ENCODE results near the gene ITGA11. TPM values are rescaled to one million over a fixed set of nuclear protein-coding genes. Genes with fewer than 3 reads are reported as not detected.

ITGA11 gene
- total and polyA plus RNA-seq, 2 of the 13 experiments (the other 11 are each of a cell fraction or from before 2014, with no cell fraction given): not detected

GRCh38 chr15:68309024-68309423, 122.9 kb downstream of the ITGA11 start (continued):
- TF ChIP-seq, protein P1, sequence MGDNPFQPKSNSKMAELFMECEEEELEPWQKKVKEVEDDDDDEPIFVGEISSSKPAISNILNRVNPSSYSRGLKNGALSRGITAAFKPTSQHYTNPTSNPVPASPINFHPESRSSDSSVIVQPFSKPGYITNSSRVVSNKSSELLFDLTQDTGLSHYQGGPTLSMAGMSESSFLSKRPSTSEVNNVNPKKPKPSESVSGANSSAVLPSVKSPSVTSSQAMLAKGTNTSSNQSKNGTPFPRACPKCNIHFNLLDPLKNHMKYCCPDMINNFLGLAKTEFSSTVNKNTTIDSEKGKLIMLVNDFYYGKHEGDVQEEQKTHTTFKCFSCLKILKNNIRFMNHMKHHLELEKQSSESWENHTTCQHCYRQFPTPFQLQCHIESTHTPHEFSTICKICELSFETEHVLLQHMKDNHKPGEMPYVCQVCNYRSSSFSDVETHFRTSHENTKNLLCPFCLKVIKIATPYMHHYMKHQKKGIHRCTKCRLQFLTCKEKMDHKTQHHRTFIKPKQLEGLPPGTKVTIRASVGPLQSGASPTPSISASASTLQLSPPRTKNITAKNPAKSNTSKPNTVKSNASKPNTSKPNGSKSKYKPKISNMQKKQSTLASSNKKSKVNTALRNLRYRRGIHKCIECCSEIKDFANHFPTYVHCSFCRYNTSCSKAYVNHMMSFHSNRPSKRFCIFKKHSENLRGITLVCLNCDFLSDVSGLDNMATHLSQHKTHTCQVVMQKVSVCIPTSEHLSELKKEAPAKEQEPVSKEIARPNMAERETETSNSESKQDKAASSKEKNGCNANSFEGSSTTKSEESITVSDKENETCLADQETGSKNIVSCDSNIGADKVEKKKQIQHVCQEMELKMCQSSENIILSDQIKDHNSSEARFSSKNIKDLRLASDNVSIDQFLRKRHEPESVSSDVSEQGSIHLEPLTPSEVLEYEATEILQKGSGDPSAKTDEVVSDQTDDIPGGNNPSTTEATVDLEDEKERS (CRISPR knock-in tag; IDR thresholded peaks at IDR 0.05): 0 out of 2 replicates have a peak, but pooled peaks have one; percentile 30
- no peak for TF ChIP-seq ZNF546 (CRISPR knock-in tag; conservative IDR thresholded peaks at IDR 0.05)
- TF ChIP-seq, protein P2, sequence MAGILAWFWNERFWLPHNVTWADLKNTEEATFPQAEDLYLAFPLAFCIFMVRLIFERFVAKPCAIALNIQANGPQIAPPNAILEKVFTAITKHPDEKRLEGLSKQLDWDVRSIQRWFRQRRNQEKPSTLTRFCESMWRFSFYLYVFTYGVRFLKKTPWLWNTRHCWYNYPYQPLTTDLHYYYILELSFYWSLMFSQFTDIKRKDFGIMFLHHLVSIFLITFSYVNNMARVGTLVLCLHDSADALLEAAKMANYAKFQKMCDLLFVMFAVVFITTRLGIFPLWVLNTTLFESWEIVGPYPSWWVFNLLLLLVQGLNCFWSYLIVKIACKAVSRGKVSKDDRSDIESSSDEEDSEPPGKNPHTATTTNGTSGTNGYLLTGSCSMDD (CRISPR knock-in tag; IDR thresholded peaks at IDR 0.05): no peak
- peak; percentile 34; the same call in 1 of the 2 replicates for TF ChIP-seq GATAD2A (CRISPR knock-in tag; IDR thresholded peaks at IDR 0.05)
- peak; percentile 89 for TF ChIP-seq PPARG (CRISPR knock-in tag; conservative IDR thresholded peaks at IDR 0.05)
- TF ChIP-seq TCF7 (IDR thresholded peaks at IDR 0.05; ENCODE audit: low read depth): 0 out of 2 replicates have a peak, but pooled peaks have one; percentile 41
- no peak for TF ChIP-seq HINFP (CRISPR knock-in tag; IDR thresholded peaks at IDR 0.05; ENCODE audit: low read depth)
- TF ChIP-seq FOXO1 (CRISPR knock-in tag; IDR thresholded peaks at IDR 0.05): peak; percentile 41; the same call in 1 of the 2 replicates
- TF ChIP-seq RXRB (CRISPR knock-in tag; IDR thresholded peaks at IDR 0.05; ENCODE audit: borderline replicate concordance): 0 out of 2 replicates have a peak, but pooled peaks have one; percentile 32
- TF ChIP-seq, protein P3, sequence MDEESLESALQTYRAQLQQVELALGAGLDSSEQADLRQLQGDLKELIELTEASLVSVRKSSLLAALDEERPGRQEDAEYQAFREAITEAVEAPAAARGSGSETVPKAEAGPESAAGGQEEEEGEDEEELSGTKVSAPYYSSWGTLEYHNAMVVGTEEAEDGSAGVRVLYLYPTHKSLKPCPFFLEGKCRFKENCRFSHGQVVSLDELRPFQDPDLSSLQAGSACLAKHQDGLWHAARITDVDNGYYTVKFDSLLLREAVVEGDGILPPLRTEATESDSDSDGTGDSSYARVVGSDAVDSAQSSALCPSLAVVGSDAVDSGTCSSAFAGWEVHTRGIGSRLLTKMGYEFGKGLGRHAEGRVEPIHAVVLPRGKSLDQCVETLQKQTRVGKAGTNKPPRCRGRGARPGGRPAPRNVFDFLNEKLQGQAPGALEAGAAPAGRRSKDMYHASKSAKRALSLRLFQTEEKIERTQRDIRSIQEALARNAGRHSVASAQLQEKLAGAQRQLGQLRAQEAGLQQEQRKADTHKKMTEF (CRISPR knock-in tag; IDR thresholded peaks at IDR 0.05): peak; percentile 42; the same call in 1 of the 2 replicates
- peak; percentile 25; the same call in 1 of the 2 replicates for TF ChIP-seq HDAC1 (CRISPR knock-in tag; IDR thresholded peaks at IDR 0.05)
- TF ChIP-seq GATAD1 (CRISPR knock-in tag; IDR thresholded peaks at IDR 0.05): no peak
- no peak for TF ChIP-seq ZNF563 (CRISPR knock-in tag; IDR thresholded peaks at IDR 0.05)
- peak; percentile 79 for TF ChIP-seq HNF4A (CRISPR knock-in tag; IDR thresholded peaks at IDR 0.05)
- TF ChIP-seq KLF16 (CRISPR knock-in tag; IDR thresholded peaks at IDR 0.05): no peak
- peak; percentile 28; the same call in 1 of the 2 replicates for TF ChIP-seq CREM (IDR thresholded peaks at IDR 0.05)
- no peak for TF ChIP-seq CREM (CRISPR knock-in tag; IDR thresholded peaks at IDR 0.05)
- 0 out of 2 replicates have a peak, but pooled peaks have one; percentile 36 for TF ChIP-seq ZBTB42 (CRISPR knock-in tag; IDR thresholded peaks at IDR 0.05)
- TF ChIP-seq KLF12 (CRISPR knock-in tag; IDR thresholded peaks at IDR 0.05; ENCODE audit: borderline replicate concordance): no peak
- 0 out of 2 replicates have a peak, but pooled peaks have one; percentile 42 for TF ChIP-seq ZBTB26 (CRISPR knock-in tag; IDR thresholded peaks at IDR 0.05; ENCODE audit: borderline replicate concordance)
- TF ChIP-seq FOXA1 (IDR thresholded peaks at IDR 0.05): no peak
- peak; percentile 83 for TF ChIP-seq FOXA1 (CRISPR knock-in tag; IDR thresholded peaks at IDR 0.05)
- peak; percentile 69 for TF ChIP-seq HNF4G (IDR thresholded peaks at IDR 0.05; ENCODE audit: borderline replicate concordance, low read depth, low read length)
- TF ChIP-seq HNF4G (CRISPR knock-in tag; IDR thresholded peaks at IDR 0.05; ENCODE audit: borderline replicate concordance, low read depth): no peak; the same call in 1 of the 2 replicates
